GM12864 (cell line): ENCODE results near the gene BRF1.

Source experiments
- DNase-seq: peaks from one replicate; pipeline ENCODE4 v3.0.0-alpha.2; 2011; ENCODE audit warnings: low read depth
- H3K4me3 ChIP-seq: 2 replicates; pipeline ENCODE4 v1.5.1; 2011; ENCODE audit warnings: mild to moderate bottlenecking, low read depth, low read length, control low read depth
- CTCF ChIP-seq: IDR thresholded peaks from 2 replicates; pipeline ENCODE4 v1.5.1; 2011; ENCODE audit warnings: low read depth, mild to moderate bottlenecking, moderate library complexity, low read length, control low read depth, inconsistent platforms; ENCODE audit errors: missing control alignments

Gene BRF1

GRCh38 chr14:105256292-105256960, 44.4 kb downstream of the BRF1 start:
- no peak for TF ChIP-seq CTCF
- DNase-seq = no peak
- H3K4me3 ChIP-seq = no peak overlapping the region

- DNase-seq = no peak
- TF ChIP-seq CTCF = no peak
- no peak overlapping the region for H3K4me3 ChIP-seq
Measured at GRCh38 chr14:105255021-105255507, 45.7 kb downstream of the BRF1 start.

GRCh38 chr14:105253329-105253682, 47.5 kb downstream of the BRF1 start:
- no peak for DNase-seq
- H3K4me3 ChIP-seq = no peak overlapping the region
- TF ChIP-seq CTCF = no peak

- DNase-seq = no peak
- no peak overlapping the region for H3K4me3 ChIP-seq
- no peak for TF ChIP-seq CTCF
Measured at GRCh38 chr14:105252552-105253328, 48.1 kb downstream of the BRF1 start.

- TF ChIP-seq CTCF = no peak
- H3K4me3 ChIP-seq = no peak overlapping the region
- DNase-seq = no peak
Measured at GRCh38 chr14:105251920-105252319, 48.9 kb downstream of the BRF1 start.

GRCh38 chr14:105250986-105251385, 49.8 kb downstream of the BRF1 start:
- no peak for TF ChIP-seq CTCF
- no peak overlapping the region for H3K4me3 ChIP-seq
- DNase-seq = no peak
